HepG2 (cell line): Measurements from ENCODE around the gene FAM81A.

Experiments used
- CC2D1A ChIP-seq: sonication (generic); formaldehyde crosslinking; IDR thresholded peaks from 2 replicates; pipeline ENCODE4 v1.8.1; 2023; ENCODE audit warnings: mild to moderate bottlenecking, missing genetic modification reagents
- EZH2 ChIP-seq: conservative IDR thresholded peaks from 2 replicates; pipeline ENCODE4 v1.6.1; 2012; ENCODE audit warnings: mild to moderate bottlenecking, low read depth, low read length, moderate library complexity
- FOXJ3 ChIP-seq: sonication (generic); formaldehyde crosslinking; IDR thresholded peaks from 2 replicates; pipeline ENCODE4 v1.4.0; 2020; ENCODE audit warnings: missing genetic modification reagents, mild to moderate bottlenecking, borderline replicate concordance
- GPN1 ChIP-seq: sonication (generic); formaldehyde crosslinking; IDR thresholded peaks from 2 replicates; pipeline ENCODE4 v1.5.1; 2020; ENCODE audit warnings: missing genetic modification reagents, borderline replicate concordance
- NBN ChIP-seq: fragments of 450-650 bp; conservative IDR thresholded peaks from 2 replicates; pipeline ENCODE4 v1.6.1; 2017
- POLR2A ChIP-seq, 2 experiments: IDR thresholded peaks; 2 replicates each; pipeline ENCODE4 v1.6.1; 2011; ENCODE audit warnings: low read depth in 2 of 2, low read length in 2 of 2, mild to moderate bottlenecking in 1 of 2, moderate library complexity in 1 of 2; ENCODE audit not compliant: insufficient read depth in 1 of 2
- ZNF274 ChIP-seq: sonication (generic); formaldehyde crosslinking; IDR thresholded peaks from 2 replicates; pipeline ENCODE4 v1.5.1; 2020; ENCODE audit warnings: mild to moderate bottlenecking, missing genetic modification reagents
- ZNF30 ChIP-seq: sonication (generic); formaldehyde crosslinking; IDR thresholded peaks from 2 replicates; pipeline ENCODE4 v1.5.0; 2020; ENCODE audit warnings: mild to moderate bottlenecking, missing genetic modification reagents
- ZNF788 ChIP-seq: sonication (generic); formaldehyde crosslinking; IDR thresholded peaks from 2 replicates; pipeline ENCODE4 v1.5.0; 2020; ENCODE audit warnings: mild to moderate bottlenecking, missing genetic modification reagents, borderline replicate concordance
- TF ChIP-seq, protein P1 (sequence below): sonication (generic); formaldehyde crosslinking; IDR thresholded peaks from 2 replicates; pipeline ENCODE4 v1.8.1; 2023; ENCODE audit warnings: missing genetic modification reagents, mild to moderate bottlenecking, borderline replicate concordance

DNA sequence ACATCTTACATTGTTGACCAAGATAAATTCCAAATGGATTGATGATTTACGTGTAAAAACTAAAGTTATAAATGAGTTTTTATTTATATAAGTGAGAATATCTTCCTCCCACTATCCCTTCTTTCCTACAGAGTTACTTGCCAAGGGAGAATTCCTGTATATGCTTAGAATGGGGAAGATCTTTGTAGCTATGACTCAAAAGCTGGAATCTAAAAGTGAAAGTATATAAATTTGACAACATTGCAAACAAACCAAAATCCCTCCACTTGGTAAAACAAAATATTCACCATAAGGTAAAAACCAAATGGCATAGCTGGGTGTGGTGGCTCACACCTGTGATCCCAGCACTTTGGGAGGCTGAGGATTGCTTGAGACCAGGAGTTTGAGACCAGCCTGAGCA lies 120.9 kb downstream of the FAM81A start:
- no peak for TF ChIP-seq CC2D1A (CRISPR knock-in tag)
- no peak for TF ChIP-seq ZNF788
- no peak for TF ChIP-seq FOXJ3
- TF ChIP-seq, protein P1, sequence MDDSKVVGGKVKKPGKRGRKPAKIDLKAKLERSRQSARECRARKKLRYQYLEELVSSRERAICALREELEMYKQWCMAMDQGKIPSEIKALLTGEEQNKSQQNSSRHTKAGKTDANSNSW (CRISPR knock-in tag), result no peak
- no peak for TF ChIP-seq ZNF274 (CRISPR knock-in tag)
- no peak for TF ChIP-seq POLR2A (IDR thresholded peaks at IDR 0.05; ENCODE audit: insufficient read depth in 1 of 2, low read depth in 2 of 2, low read length in 2 of 2)
- no peak for TF ChIP-seq GPN1 (CRISPR knock-in tag)
- no peak for TF ChIP-seq NBN
- no peak for TF ChIP-seq EZH2
- no peak for TF ChIP-seq ZNF30
